GM21619 (cell line): Measurements from ENCODE around the gene ANKRD36B.
"Not testable (repeated sequence)": the region's sequence is repeated elsewhere in the genome, so short reads cannot be mapped to it uniquely, and the experiment has no call there.

ENCODE experiments used
- ATAC-seq: cut with Tn5 transposase; IDR thresholded peaks from one replicate; pipeline ENCODE4 v1.9.1; 2021; ENCODE audit not compliant: unreplicated experiment

ANKRD36B gene

GRCh38 chr2:97589598-97590510 lies at the start of gene ANKRD36B:
TSS of gene ANKRD36B (minus strand) at chr2:97589877. CDS start at chr2:97589685, 192 bp downstream.
- peak; percentile 65 for ATAC-seq

GRCh38 chr2:97626049-97626430 lies 36.4 kb upstream of the ANKRD36B start:
- ATAC-seq: not testable (repeated sequence)

- ATAC-seq: not testable (repeated sequence)
These were observed 35.8 kb upstream of the ANKRD36B start for GRCh38 chr2:97625354-97626048.

GRCh38 chr2:97622976-97623375 lies 33.3 kb upstream of the ANKRD36B start:
- ATAC-seq: not testable (repeated sequence)

- ATAC-seq: not testable (repeated sequence)
These were observed 30.8 kb upstream of the ANKRD36B start for GRCh38 chr2:97620492-97620891.

GRCh38 chr2:97618939-97619827 lies 29.5 kb upstream of the ANKRD36B start:
- not testable (repeated sequence) for ATAC-seq

- no peak for ATAC-seq
These were observed 28.2 kb upstream of the ANKRD36B start for GRCh38 chr2:97617911-97618310.

GRCh38 chr2:97615746-97616145 lies 26.1 kb upstream of the ANKRD36B start:
- ATAC-seq: not testable (repeated sequence)

GRCh38 chr2:97611895-97612294 lies 22.2 kb upstream of the ANKRD36B start:
- ATAC-seq: not testable (repeated sequence)

GRCh38 chr2:97608745-97609144 lies 19.1 kb upstream of the ANKRD36B start:
- not testable (repeated sequence) for ATAC-seq

GRCh38 chr2:97605524-97606339 lies 16.1 kb upstream of the ANKRD36B start:
- not testable (repeated sequence) for ATAC-seq

- not testable (repeated sequence) for ATAC-seq
These were observed 15.4 kb upstream of the ANKRD36B start for GRCh38 chr2:97605109-97605508.

GRCh38 chr2:97601537-97601936 lies 11.9 kb upstream of the ANKRD36B start:
- ATAC-seq: not testable (repeated sequence)

- ATAC-seq: not testable (repeated sequence)
These were observed 6.5 kb upstream of the ANKRD36B start for GRCh38 chr2:97596180-97596579.

- not testable (repeated sequence) for ATAC-seq
These were observed 3.8 kb upstream of the ANKRD36B start for GRCh38 chr2:97593520-97593919.

GRCh38 chr2:97590515-97591394 lies 1.1 kb upstream of the ANKRD36B start:
- peak; percentile 66 for ATAC-seq

GRCh38 chr2:97589257-97589597 lies 450 bp downstream of the ANKRD36B start:
- ATAC-seq: not testable (repeated sequence)

GRCh38 chr2:97565674-97566073 lies 24.0 kb downstream of the ANKRD36B start:
- ATAC-seq: not testable (repeated sequence)

- not testable (repeated sequence) for ATAC-seq
These were observed 37.3 kb downstream of the ANKRD36B start for GRCh38 chr2:97552406-97552805.
